ENCODE data around the gene EIF4E1B.

Gene EIF4E1B

GRCh38 chr5:176606875-176607274, 23.6 kb upstream of the EIF4E1B start:
- DNase-seq = no peak

- DNase-seq = no peak
Observed at GRCh38 chr5:176608142-176608705, 22.3 kb upstream of the EIF4E1B start.

- no peak for DNase-seq
Observed at GRCh38 chr5:176608937-176609723, 21.3 kb upstream of the EIF4E1B start.

- DNase-seq = peak; percentile 65
Observed at GRCh38 chr5:176609724-176610434, 20.6 kb upstream of the EIF4E1B start, which contains the start of gene GPRIN1. GPRIN1 (minus strand) TSS chr5:176610156; CDS start chr5:176599834, 10,322 bp downstream.

DNA sequence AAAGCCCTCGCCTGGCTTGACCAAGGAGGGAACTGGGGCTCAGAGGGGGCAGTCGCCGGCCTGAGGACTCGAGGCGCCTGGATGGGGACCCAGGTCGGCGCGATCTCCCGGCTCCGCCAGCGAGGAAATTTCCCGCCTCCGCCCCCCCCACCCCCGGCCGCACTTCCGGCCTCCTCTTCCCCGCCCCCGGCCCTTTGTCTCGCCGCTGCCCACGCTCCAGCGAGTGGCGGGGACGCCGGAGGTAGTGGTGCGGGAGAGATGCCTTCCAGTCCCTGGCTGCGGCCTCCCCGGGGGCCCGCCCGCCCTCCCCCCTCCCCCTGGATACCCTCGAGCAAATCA, 20.1 kb upstream of the EIF4E1B start:
- no peak for DNase-seq

DNA sequence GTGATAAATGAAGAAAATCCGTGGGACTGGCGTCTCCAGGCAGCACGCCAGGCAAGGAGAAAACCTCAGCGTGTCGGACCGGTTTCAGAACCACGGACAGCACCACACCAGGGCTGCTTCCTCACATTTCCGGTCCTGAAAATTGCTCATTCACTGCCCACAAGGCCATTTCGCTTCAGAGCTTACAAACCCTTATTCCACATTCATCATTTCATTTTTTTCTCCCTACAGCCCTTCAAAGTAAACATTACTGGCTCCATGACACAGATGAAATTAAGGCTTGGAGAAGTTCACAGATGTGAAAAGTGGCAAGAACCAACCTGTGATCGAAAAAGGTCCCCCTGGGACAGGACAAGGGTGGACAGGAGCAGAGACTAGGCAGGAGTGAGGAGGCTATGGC, 19.0 kb upstream of the EIF4E1B start:
- DNase-seq = peak; percentile 66

DNA sequence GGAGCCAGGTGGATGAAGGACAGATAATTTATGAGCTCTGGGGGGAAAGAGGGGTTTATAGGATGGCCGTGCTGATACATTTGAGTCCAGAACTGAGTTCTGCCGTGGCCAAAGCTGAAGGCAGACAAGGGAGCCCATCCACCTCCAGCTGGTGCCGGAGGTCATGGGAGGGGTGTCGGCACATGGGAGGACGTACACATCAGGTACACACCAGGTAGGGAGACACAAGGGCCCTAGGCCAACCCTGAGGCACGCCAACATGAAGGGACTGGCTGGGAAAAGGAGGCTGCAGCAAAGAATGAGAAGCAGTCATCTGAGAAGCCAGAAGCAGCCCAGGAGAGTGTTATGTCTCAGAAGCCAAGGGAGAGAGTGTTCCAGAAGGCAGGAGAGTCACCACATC, 18.5 kb upstream of the EIF4E1B start:
- DNase-seq = no peak

DNA sequence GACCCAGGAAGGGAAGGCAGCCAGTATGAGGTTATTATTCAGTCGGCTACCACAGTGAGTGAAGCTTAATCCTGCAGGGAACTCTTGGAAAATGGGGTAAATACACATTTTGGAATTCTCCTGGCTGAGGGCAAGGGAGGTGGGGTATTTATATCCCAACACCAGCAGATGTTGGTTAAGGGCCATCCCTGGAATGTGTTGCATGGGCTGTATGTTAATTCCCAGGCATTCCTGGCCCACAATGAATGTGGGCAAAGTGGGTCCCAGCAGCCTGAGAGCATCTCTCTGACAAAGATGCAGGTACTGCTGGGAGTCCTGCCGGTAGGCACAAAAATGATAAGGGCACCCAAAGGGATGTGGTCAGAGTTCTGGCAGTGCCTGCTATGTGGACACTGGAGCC, 17.6 kb upstream of the EIF4E1B start:
- DNase-seq = no peak

DNA sequence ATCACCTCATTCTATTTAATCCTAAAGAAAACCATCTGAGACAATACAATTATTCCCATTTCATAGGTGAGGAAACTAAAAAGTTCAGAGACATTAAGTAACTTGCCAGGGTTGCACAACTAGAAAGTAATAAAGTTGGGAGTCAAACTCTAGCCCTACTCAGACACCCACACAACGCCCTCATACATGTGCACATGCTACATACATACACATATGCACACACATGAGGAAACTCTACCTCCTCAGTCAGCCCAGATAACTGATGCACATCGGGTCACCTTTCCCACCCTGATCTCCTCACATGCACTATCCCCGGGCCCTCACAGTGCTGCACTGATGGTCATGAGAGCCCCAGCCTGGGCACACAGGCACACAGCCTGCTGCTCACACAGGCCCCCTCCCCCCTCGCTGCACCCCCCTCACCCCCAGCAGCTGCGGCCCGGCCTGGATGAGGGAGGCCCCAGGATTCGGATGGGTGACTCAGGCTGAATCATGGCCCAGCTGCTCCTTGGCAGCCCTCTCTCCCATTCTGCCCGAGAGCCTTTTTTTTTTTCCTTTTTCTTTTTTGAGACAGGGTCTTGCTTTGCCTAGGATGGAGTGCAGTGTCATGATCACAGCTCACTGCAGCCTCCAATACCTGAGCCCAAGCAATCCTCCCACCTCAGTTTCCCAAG, 15.5 kb upstream of the EIF4E1B start:
- no peak for DNase-seq

- no peak for DNase-seq
Observed at GRCh38 chr5:176616511-176616910, 14.0 kb upstream of the EIF4E1B start.

DNA sequence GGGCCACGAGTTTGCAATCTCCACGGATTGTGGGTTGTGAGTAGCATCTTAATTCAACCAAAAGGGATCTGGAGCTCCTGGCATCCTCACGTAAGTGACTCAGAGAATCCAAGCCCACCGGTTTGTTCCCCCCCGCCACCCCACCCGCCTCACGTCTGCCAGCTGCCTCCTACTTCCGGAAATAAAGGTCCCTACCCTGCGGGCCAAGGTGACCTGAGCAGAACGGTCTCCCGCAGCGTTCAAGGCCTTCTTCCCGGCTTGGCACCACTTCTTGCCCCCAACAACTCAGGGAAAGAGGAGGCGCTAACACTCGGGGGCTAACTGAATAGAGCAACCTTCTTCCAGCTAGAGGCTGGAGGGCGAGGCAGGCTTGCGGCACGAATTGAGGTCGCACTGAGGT, 11.7 kb upstream of the EIF4E1B start:
- DNase-seq = no peak

DNA sequence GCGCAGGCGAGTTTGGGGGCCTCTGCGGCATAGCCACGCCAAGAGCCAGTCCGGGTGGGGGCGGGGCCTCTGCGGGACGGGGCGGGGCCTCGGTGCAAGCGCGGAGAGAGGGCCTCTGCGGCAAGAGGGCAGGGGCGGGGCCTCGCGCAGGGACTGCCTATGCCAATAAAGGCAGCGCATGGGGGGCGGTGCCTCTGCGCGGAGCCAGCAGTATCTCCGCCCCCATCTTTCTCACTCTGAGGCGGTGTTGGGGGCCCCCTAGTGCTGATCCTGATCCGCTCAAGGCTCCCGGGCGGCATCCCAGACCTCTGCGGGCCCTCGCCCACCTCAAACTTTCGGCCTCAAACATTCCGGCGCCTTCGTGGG, 11.3 kb upstream of the EIF4E1B start:
- DNase-seq = peak; percentile 83

GRCh38 chr5:176619569-176620332, 10.7 kb upstream of the EIF4E1B start:
- DNase-seq = no peak

GRCh38 chr5:176620333-176620981, 10.0 kb upstream of the EIF4E1B start:
- no peak for DNase-seq

DNA sequence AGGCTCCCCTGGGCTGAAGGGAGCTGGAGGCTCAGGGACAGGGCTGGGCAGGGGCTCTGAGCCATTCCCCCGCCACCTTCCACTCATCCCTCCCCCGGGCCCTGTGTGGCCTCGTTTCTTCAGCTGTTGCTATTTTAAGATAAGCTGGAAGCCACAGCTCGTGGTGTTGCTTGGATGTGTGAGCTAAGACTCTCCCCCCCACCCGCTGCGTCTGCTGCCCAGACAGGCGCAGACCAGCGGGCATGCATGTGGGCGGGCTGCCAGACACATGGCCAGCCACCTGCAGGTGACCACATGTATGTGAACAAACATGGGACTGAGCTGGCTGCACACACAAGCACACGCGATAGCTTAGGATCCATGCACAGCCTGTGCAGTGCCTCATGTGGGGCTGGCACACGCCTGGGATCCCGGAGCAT, 8.8 kb upstream of the EIF4E1B start:
- no peak for DNase-seq

DNA sequence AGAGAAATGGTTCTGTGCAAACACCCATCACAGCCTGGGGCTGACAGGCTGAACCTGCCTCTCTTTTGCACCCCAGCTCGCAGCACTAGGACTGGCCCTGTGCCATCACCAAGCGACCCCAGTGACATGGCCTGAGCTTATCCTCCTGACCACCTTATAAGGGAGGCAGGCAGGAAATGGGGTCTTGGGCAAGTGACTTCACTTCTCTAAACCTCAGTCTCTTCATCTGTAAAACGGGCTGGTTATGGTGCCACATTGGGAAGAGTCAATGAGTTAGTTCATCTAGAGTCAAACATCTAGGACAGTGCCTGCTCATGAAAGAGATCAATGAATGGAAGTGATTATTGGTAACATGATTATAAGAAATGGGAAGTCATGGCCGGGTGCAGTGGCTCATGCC, 6.3 kb upstream of the EIF4E1B start:
- DNase-seq = no peak

GRCh38 chr5:176624938-176625337, 5.5 kb upstream of the EIF4E1B start:
- DNase-seq = no peak

- no peak for DNase-seq
Observed at GRCh38 chr5:176625512-176625911, 5.0 kb upstream of the EIF4E1B start.

DNA sequence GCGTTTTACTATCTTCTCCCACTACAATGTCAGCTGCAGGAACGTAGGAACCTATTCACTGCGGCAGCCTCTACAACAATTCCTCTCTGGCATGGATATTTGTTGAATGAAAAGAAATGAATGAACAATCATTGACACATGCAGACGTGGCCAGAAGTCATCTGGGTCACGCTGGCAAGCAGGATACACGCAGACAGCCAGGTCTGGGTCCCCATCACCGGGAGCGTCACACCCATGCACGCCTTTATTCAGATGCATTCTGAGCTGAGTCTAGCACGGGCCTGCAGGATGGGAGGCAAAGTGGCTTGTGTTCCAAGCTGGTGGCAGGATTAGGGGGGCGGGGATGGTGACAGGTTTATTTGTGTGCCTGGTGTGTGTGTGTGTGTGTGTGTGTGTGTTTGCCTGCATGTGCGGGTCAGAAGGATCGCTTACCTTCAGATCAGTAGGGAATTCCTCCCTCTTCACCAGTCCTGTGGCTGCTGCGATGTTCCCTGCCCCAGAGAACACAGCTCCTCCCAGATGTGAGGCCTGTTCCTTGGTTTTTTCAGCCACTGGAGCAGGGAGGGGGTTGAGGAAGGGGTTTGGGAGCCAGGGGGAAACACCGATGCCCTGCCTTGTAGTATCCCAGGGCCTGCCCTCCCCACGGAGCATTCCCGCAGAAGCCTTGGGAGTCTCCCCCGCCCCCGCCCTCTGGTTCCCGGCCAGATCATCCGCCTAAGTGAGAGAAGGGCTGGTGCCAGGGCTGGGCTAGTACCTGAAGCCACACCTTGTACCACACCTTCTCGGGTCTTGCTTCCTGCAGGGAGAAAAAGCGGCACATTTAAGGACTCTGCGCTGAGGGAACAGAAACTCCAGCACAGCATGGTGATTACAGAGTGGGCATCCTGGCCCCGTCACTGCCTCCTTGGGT, 4.3 kb upstream of the EIF4E1B start:
- no peak for DNase-seq

GRCh38 chr5:176626876-176627236, 3.6 kb upstream of the EIF4E1B start:
- DNase-seq = no peak

- DNase-seq = no peak
Observed at GRCh38 chr5:176627582-176627981, 2.9 kb upstream of the EIF4E1B start.
